GM12878 (cell line): ENCODE measurements around the gene PHYKPL. TPM values are rescaled to one million over a fixed set of nuclear protein-coding genes. Genes with fewer than 3 reads are reported as not detected.

Experiments used
- ATAC-seq: fragments of 200-7000 bp; cut with Tn5 transposase; 3 replicates; pipeline ENCODE4 v1.9.1; 2020; ENCODE audit warnings: mild to moderate bottlenecking, moderate library complexity
- BruUV-seq: library from RNA; stranded (reverse); fragments of 400-500 nt; replicated peaks from 2 replicates; lab custom pipeline; 2021; lab: Mats Ljungman, UMichigan
- CTCF ChIA-PET: fragments of 300-600 bp; sonication (Branson Sonifier 250); formaldehyde crosslinking; extraction: SDS; loops from one replicate; lab custom pipeline; 2021; ENCODE audit warnings: inconsistent platforms; lab: Yijun Ruan, JAX
- POLR2A ChIA-PET: fragments of 350-600 bp; formaldehyde crosslinking; extraction: SDS; loops from one replicate; lab custom pipeline; 2021; ENCODE audit warnings: inconsistent platforms; lab: Charles Lee
- RAD21 ChIA-PET: fragments of 300-600 bp; sonication (Branson Sonifier 250); formaldehyde crosslinking; loops from one replicate; lab custom pipeline; 2023; ENCODE audit warnings: antibody characterized with exemption; ENCODE audit not compliant: unreplicated experiment; lab: Charles Lee
- SMC1A ChIA-PET: fragments of 300-600 bp; sonication (Branson Sonifier 250); formaldehyde crosslinking; loops from one replicate; lab custom pipeline; 2023; ENCODE audit not compliant: unreplicated experiment, uncharacterized antibody; lab: Charles Lee
- DNase-seq: peaks from one replicate; pipeline ENCODE4 v3.0.0-alpha.2; 2011; ENCODE audit warnings: low read depth, low spot score
- FAIRE-seq: peaks from 3 replicates; lab custom pipeline; 2011; peaks lifted over from hg19 to GRCh38; lab: Jason Lieb, UNC
- H2AFZ ChIP-seq: 2 replicates; pipeline ENCODE4 v1.6.0; 2011; ENCODE audit warnings: low read depth, low read length, control low read depth; ENCODE audit not compliant: control insufficient read depth
- H3K27ac ChIP-seq: 2 replicates; pipeline ENCODE4 v1.5.1; 2011; ENCODE audit warnings: control low read depth; ENCODE audit not compliant: control insufficient read depth, insufficient read depth
- H3K27me3 ChIP-seq, 2 experiments: replicated peaks in 1 of 2; 2 replicates each; pipeline versions ENCODE4 v1.6.0 to v1.6.1; 2011; ENCODE audit warnings: low read length in 1 of 2; ENCODE audit not compliant: control insufficient read depth in 2 of 2, insufficient read depth in 2 of 2
- H3K36me3 ChIP-seq, 2 experiments: 2 replicates each; pipeline ENCODE4 v1.5.1; 2011; ENCODE audit warnings: low read length in 1 of 2; ENCODE audit not compliant: control insufficient read depth in 2 of 2, insufficient read depth in 2 of 2
- H3K4me1 ChIP-seq: 2 replicates; pipeline ENCODE4 v1.6.1; 2011; ENCODE audit warnings: mild to moderate bottlenecking, low read length, moderate library complexity, mixed read lengths; ENCODE audit not compliant: control insufficient read depth, insufficient read depth
- H3K4me2 ChIP-seq: 2 replicates; pipeline ENCODE4 v1.6.0; 2011; ENCODE audit warnings: control low read depth; ENCODE audit not compliant: control insufficient read depth, insufficient read depth
- H3K4me3 ChIP-seq: fragments of 200-600 bp; sonication (generic); 2 replicates; pipeline ENCODE4 v1.5.1; 2016
- H3K79me2 ChIP-seq: 2 replicates; pipeline ENCODE4 v1.6.0; 2011; ENCODE audit warnings: low read length; ENCODE audit not compliant: control insufficient read depth, insufficient read depth
- H3K9ac ChIP-seq: 2 replicates; pipeline ENCODE4 v1.8.0; 2011; ENCODE audit warnings: low read length, control low read depth, mixed read lengths; ENCODE audit not compliant: control insufficient read depth, insufficient read depth
- H3K9me3 ChIP-seq: replicated peaks from 3 replicates; pipeline ENCODE4 v1.5.1; 2011; ENCODE audit warnings: mild to moderate bottlenecking, low read length; ENCODE audit not compliant: control insufficient read depth, insufficient read depth
- H4K20me1 ChIP-seq: 2 replicates; pipeline ENCODE4 v1.6.0; 2011; ENCODE audit not compliant: control insufficient read depth, insufficient read depth
- HDGF ChIP-seq: fragments of 450-650 bp; IDR thresholded peaks from 2 replicates; pipeline ENCODE4 v1.6.1; 2016; ENCODE audit warnings: antibody characterized with exemption
- JUND ChIP-seq: IDR thresholded peaks from 2 replicates; pipeline ENCODE4 v1.6.1; 2012; ENCODE audit warnings: low read depth, mild to moderate bottlenecking, low read length, improper control_type of control experiment, moderate library complexity
- MTA2 ChIP-seq: fragments of 450-650 bp; IDR thresholded peaks from 2 replicates; pipeline ENCODE4 v1.6.1; 2016; ENCODE audit warnings: low read depth, mild to moderate bottlenecking, moderate library complexity
- NRF1 ChIP-seq: conservative IDR thresholded peaks from 2 replicates; pipeline ENCODE4 v1.6.1; 2011; ENCODE audit warnings: mild to moderate bottlenecking, low read depth, low read length, improper control_type of control experiment
- ZNF274 ChIP-seq: IDR thresholded peaks from one replicate; pipeline ENCODE4 v1.8.0; 2011; ENCODE audit not compliant: insufficient read length, insufficient read depth
- WGBS: methylation state at CpG from one replicate; pipeline ENCODE4 v1.1.6; 2016; ENCODE audit warnings: low lambda C conversion rate; ENCODE audit not compliant: insufficient replicate concordance, insufficient coverage; ENCODE audit errors: missing lambda C conversion rate; 5-methylcytosine and 5-hydroxymethylcytosine counted together
- in situ Hi-C: fragments of 300-500 bp; cut with MboI; formaldehyde crosslinking; loops from 9 replicates; pipeline ENCODE4 v1.14.3; 2018; ENCODE audit warnings: mixed read lengths
- intact Hi-C: fragments of 100-400 bp; cut with micrococcal nuclease; formaldehyde crosslinking; loops from one replicate; pipeline ENCODE4 v1.14.2; 2022; ENCODE audit not compliant: unreplicated experiment
- polyA plus RNA-seq, 11 experiments: library from polyadenylated mRNA; depleted of rRNA in 4 of 11; unstranded in 6 of 11; stranded (reverse) in 5 of 11; fragments of >200 nt; fragmentation: Nextera tagmentation in 4 of 11; fragmentation: Illumina TruSeq in 1 of 11; extraction: Ambion mirVana in 4 of 11; extraction: Trizol in 1 of 11; gene quantifications; 1 replicate in 1 of 11; 2 replicates in 10 of 11; pipeline versions ENCODE4 v1.2.1 to v1.2.3, GENCODE V29; 2011 to 2016; ENCODE audit warnings: inconsistent platforms in 2 of 11, missing spikeins in 2 of 11, low read depth in 1 of 11
- total RNA-seq, 4 experiments: library from RNA; depleted of rRNA in 3 of 4; stranded (reverse); fragments of >200 nt in 3 of 4; fragmentation: Illumina TruSeq in 1 of 4; extraction: Trizol in 1 of 4; gene quantifications; 2 replicates each; pipeline versions ENCODE4 v1.2.1 to v1.2.3, GENCODE V29; 2013 to 2021
- TF ChIP-seq, protein P1 (sequence below): fragments of 450-650 bp; IDR thresholded peaks from 2 replicates; pipeline ENCODE4 v1.6.1; 2016; ENCODE audit warnings: mild to moderate bottlenecking

The PHYKPL gene
- total and polyA plus RNA-seq, 10 of the 15 experiments (the other 5 are each of a cell fraction or from before 2014, with no cell fraction given): 4.5 to 53.9 (median 25.6) TPM

- no peak for TF ChIP-seq ZNF274
Measured at GRCh38 chr5:178204182-178204934, 28.2 kb downstream of the PHYKPL start, which contains the start of gene HNRNPAB (continued).

DNA sequence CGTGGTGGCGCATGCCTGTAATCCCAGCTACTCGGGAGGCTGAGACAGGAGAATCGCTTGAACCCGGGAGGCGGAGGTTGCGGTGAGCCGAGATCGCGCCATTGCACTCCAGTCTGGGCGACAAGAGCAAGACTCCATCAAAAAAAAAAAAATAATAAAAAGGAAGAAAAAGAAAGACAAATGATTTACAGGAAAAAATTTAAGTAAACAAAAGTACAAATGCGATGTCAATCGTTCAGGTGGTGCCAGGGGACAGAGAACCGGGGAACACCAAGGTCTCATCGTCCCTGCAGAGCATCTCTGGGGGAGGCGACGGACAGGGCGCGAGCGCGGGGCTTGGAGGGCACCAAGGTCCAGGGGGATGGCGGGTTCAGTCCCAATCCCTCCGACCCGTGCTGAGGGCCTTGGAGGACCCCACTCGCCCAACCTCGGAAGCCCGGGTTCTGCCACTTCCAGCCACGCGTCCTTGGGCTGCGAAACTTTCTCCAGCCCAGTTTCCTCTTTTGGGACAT lies 28.9 kb downstream of the PHYKPL start:
- H3K4me1 ChIP-seq: peaks cover 15% of the 10 kb centered on the region
- intact Hi-C loops: no loop called here
- H3K4me2 ChIP-seq: peak overlapping the region; percentile 90
- peaks cover 13 to 28% of the 10 kb centered on the region in 2 experiments for H3K36me3 ChIP-seq
- TSS peak; percentile 87 for BruUV-seq
- ATAC-seq: peak; percentile 28
- H3K9me3 ChIP-seq: no peaks in the 10 kb centered on the region
- POLR2A ChIA-PET: interaction anchor here (0.7 to 1.5 kb wide), 6 partner anchors 9 to 88 kb away, joined by 3 to 13 read pairs (median 8); partner anchors contain the start of genes NHP2 and PHYKPL
- DNase-seq: no peak
- SMC1A ChIA-PET: interaction anchor here (1.1 kb wide), 1 partner anchor 29 kb away, joined by 3 read pairs; the partner anchor contains the start of gene PHYKPL
- in situ Hi-C loops: no loop called here
- CTCF ChIA-PET: interaction anchor here (1.0 to 1.2 kb wide), 4 partner anchors 10 to 128 kb away, joined by 3 to 5 read pairs (median 4); no protein-coding TSS in a partner anchor
- peak overlapping the region; percentile 91 for H2AFZ ChIP-seq
- H3K27me3 ChIP-seq: no peaks in the 10 kb centered on the region
- TF ChIP-seq HDGF (no peak), MTA2 (no peak), NRF1 (no peak), JUND (no peak)
- TF ChIP-seq, protein P1, sequence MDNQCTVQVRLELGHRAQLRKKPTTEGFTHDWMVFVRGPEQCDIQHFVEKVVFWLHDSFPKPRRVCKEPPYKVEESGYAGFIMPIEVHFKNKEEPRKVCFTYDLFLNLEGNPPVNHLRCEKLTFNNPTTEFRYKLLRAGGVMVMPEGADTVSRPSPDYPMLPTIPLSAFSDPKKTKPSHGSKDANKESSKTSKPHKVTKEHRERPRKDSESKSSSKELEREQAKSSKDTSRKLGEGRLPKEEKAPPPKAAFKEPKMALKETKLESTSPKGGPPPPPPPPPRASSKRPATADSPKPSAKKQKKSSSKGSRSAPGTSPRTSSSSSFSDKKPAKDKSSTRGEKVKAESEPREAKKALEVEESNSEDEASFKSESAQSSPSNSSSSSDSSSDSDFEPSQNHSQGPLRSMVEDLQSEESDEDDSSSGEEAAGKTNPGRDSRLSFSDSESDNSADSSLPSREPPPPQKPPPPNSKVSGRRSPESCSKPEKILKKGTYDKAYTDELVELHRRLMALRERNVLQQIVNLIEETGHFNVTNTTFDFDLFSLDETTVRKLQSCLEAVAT: peak; percentile 29; the same call in 1 of the 2 replicates
- peaks cover 48% of the 10 kb centered on the region for H3K79me2 ChIP-seq
- peak overlapping the region; percentile 76 for H3K4me3 ChIP-seq
- FAIRE-seq: no peak
- peak overlapping the region; percentile 67 for H3K27ac ChIP-seq
- H3K9ac ChIP-seq: peak overlapping the region; percentile 84
- WGBS: 25% methylated on average over 30 of the region's 30 CpGs
- RAD21 ChIA-PET: no interaction called here
- peaks cover 24% of the 10 kb centered on the region for H4K20me1 ChIP-seq
